ENCODE results near the gene BTBD7. TPM values are rescaled to one million over a fixed set of nuclear protein-coding genes. Genes with fewer than 3 reads are reported as not detected.

The BTBD7 gene
- total and polyA plus RNA-seq, 8 donors = 5.7 to 99.2 (median 25.6) TPM

DNA sequence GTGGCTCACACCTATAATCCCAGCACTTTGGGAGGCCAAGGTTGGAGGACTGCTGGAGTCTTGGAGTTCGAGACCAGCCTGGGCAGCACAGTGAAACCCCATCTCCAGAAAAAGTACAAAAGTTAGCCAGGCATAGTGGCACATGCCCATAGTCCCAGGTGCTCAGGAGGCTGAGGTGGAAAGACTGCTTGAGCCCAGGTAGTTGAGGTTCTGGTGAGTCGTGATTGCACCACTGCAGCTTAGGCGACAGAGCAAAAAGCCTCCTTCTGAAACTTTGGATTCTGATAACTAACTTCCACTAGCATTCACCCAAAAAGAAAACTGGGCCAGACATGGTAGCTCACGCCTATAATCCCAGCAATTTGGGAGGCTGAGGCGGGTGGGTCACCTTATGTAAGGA lies 6.6 kb downstream of the BTBD7 start:
- no peak for TF ChIP-seq POLR2AphosphoS5 (IDR thresholded peaks at IDR 0.05)
- TF ChIP-seq, protein P1, sequence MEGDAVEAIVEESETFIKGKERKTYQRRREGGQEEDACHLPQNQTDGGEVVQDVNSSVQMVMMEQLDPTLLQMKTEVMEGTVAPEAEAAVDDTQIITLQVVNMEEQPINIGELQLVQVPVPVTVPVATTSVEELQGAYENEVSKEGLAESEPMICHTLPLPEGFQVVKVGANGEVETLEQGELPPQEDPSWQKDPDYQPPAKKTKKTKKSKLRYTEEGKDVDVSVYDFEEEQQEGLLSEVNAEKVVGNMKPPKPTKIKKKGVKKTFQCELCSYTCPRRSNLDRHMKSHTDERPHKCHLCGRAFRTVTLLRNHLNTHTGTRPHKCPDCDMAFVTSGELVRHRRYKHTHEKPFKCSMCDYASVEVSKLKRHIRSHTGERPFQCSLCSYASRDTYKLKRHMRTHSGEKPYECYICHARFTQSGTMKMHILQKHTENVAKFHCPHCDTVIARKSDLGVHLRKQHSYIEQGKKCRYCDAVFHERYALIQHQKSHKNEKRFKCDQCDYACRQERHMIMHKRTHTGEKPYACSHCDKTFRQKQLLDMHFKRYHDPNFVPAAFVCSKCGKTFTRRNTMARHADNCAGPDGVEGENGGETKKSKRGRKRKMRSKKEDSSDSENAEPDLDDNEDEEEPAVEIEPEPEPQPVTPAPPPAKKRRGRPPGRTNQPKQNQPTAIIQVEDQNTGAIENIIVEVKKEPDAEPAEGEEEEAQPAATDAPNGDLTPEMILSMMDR (IDR thresholded peaks at IDR 0.05) = no peak
- no peak for TF ChIP-seq POLR2A (IDR thresholded peaks at IDR 0.05)
- no peak for TF ChIP-seq EP300 (IDR thresholded peaks at IDR 0.05)
- no peak overlapping the region for H3K27ac ChIP-seq
- no peaks in the 10 kb centered on the region for H3K27me3 ChIP-seq
- peaks cover 15 to 61% (median 37%) of the 10 kb centered on the region in 4 donors for H3K4me1 ChIP-seq
- H3K4me3 ChIP-seq = no peak overlapping the region
- intact Hi-C loops (cut with DNase I; ENCODE audit: low total_unique reads) = no loop called here
- no peaks in the 10 kb centered on the region for H3K9me3 ChIP-seq
- 91 to 97% (median 96%) methylated on average over 5 of the region's 5 CpGs for WGBS, 5 donors
- H3K36me3 ChIP-seq = no peaks in the 10 kb centered on the region
- DNase-seq = no peak

DNA sequence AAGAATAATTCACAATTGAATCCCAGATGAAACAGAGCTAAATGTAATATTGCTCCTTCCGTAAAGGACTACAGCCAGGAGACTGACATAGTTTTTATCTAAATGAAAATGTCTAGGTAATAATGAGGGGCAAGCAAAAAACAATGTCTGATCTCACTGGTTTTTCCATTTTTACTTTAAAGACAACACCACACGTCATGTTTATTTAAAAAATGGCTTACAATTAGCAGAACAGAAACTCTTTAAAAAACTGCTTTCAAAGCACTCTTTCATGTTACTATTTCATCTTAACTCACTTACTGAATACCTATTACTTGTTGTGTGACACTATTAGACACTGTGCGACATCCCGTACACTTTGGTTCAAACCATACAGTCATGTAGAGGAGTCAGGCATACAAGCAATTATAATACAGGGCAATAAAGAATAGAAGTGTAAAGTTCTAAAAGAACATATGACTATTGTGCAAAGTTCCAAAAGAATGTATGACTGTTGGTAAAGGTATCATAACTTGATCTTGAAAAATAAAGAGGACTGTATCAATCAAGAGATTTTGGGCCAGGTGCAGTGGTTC lies 9.1 kb downstream of the BTBD7 start:
- no peaks in the 10 kb centered on the region for H3K9me3 ChIP-seq
- no peak for DNase-seq
- no peaks in the 10 kb centered on the region for H3K36me3 ChIP-seq
- no peak overlapping the region for H3K4me3 ChIP-seq
- no peak overlapping the region for H3K27ac ChIP-seq
- 91 to 99% (median 95%) methylated on average over 4 of the region's 4 CpGs for WGBS, 5 donors
- no peak for TF ChIP-seq POLR2AphosphoS5 (IDR thresholded peaks at IDR 0.05)
- TF ChIP-seq, protein P1 (IDR thresholded peaks at IDR 0.05) = no peak
- no peak for TF ChIP-seq POLR2A (IDR thresholded peaks at IDR 0.05)
- no peak for TF ChIP-seq EP300 (IDR thresholded peaks at IDR 0.05)
- H3K4me1 ChIP-seq = peaks cover 0 to 59% (median 33%) of the 10 kb centered on the region in 4 donors
- no peaks in the 10 kb centered on the region for H3K27me3 ChIP-seq
- intact Hi-C loops (cut with DNase I; ENCODE audit: low total_unique reads) = no loop called here

DNA sequence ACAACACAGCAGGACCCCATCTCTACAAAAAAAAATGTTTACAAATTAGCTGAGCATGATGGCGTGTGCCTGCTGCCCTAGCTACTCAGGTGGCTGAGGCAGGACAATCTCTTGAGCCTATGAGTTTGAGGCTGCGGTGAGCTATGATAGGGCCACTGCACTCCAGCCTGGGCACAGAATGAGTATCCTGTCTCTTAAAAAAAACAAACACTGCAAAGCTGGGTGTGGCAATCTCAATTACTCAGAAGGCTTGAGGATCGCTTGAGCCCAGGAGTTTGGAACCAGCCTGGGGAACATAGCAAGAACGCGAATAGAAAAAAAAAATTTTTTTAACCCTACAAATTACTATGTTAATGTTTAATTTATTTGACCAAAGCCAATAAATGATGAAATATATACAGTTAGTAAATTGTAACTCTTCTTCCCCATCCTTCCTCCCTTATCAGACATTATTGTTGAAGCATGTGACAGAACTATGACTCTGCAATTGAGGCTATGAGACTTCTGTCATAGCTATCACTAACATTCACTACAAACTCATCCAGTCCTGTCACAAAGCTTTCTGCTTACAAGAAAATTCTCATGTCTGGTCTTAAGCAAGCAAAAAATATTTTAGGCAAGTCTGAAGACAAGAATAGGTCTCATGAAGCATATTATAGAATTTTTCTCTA lies 9.8 kb downstream of the BTBD7 start:
- TF ChIP-seq, protein P1 (IDR thresholded peaks at IDR 0.05) = no peak
- TF ChIP-seq EP300 (IDR thresholded peaks at IDR 0.05) = no peak
- TF ChIP-seq POLR2A (IDR thresholded peaks at IDR 0.05) = no peak
- no peak for TF ChIP-seq POLR2AphosphoS5 (IDR thresholded peaks at IDR 0.05)
- no peak overlapping the region for H3K4me3 ChIP-seq
- H3K9me3 ChIP-seq = no peaks in the 10 kb centered on the region
- H3K36me3 ChIP-seq = no peaks in the 10 kb centered on the region
- WGBS, 5 donors = 85 to 92% (median 90%) methylated on average over 5 of the region's 5 CpGs
- no peak for DNase-seq
- H3K4me1 ChIP-seq = peaks cover 0 to 61% (median 35%) of the 10 kb centered on the region in 4 donors
- H3K27me3 ChIP-seq = no peaks in the 10 kb centered on the region
- H3K27ac ChIP-seq = no peak overlapping the region
- intact Hi-C loops (cut with DNase I; ENCODE audit: low total_unique reads) = no loop called here

DNA sequence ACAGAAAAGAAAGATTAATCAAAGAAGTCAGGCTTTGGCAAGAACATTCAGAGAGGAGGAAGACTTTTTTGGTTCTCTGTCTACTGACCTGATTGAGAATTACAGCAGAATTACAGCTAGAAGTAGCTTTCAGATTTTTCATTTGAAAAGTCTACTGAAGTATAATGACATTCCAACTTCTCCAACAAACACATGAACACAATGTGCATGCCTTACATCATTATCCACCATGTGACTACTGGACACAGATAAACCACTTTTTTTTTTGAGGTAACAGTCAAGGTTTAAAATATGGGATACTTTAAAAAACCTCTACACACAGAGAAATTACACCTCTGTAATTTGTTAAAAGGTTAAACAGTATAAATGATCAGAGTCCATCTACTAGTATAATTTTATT lies 12.3 kb downstream of the BTBD7 start:
- Histone ChIP-seq H3K27ac (no peak overlapping the region), H3K36me3 (no peaks in the 10 kb centered on the region), H3K4me3 (no peak overlapping the region), H3K4me1 (peaks cover 10 to 74% (median 49%) of the 10 kb centered on the region in 4 donors), H3K27me3 (no peaks in the 10 kb centered on the region), H3K9me3 (no peaks in the 10 kb centered on the region)
- TF ChIP-seq EP300 (IDR thresholded peaks at IDR 0.05) (no peak), POLR2A (IDR thresholded peaks at IDR 0.05) (no peak), POLR2AphosphoS5 (IDR thresholded peaks at IDR 0.05) (no peak)
- TF ChIP-seq, protein P1 (IDR thresholded peaks at IDR 0.05) = no peak
- intact Hi-C loops (cut with DNase I; ENCODE audit: low total_unique reads) = no loop called here
- DNase-seq = no peak

Measured in stomach (tissue), 9 donors.